Body of pancreas (tissue), 4 donors: ENCODE results near the gene SFPQ.
"Not testable (repeated sequence)": the region's sequence is repeated elsewhere in the genome, so short reads cannot be mapped to it uniquely, and the experiment has no call there.

Experiments
- CTCF ChIP-seq, 7 experiments: fragments of 450-650 bp in 4 of 7; fragments of 200-600 bp in 3 of 7; sonication (generic) in 3 of 7; IDR thresholded peaks; one replicate each; pipeline ENCODE4 v1.5.1; 2016 to 2019; ENCODE audit warnings: antibody characterized with exemption in 7 of 7
- POLR2A ChIP-seq, 3 donors: fragments of 450-650 bp; IDR thresholded peaks; one replicate each; pipeline ENCODE4 v1.6.1; 2016; ENCODE audit warnings: antibody characterized with exemption in 3 of 3, mild to moderate bottlenecking in 2 of 3

DNA sequence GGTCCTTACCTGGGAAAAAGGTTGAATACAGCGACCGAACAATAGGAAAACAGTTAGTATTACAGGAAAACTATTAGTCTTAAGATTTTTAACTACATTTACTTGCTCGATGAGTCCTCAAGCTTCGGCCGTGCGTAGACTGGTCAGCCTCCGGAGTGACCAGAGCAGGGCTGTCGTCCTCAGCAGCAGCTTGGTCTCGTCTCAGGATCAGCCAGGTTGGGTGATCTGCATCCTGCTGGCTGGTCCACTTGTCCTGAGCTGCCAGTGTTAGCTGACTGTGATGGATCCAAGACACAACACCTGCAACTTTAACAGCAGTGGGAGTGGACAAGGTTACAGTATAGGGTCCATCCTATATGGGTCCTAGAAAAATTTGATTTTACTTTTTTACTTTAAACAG, 50.2 kb downstream of the SFPQ start:
- TF ChIP-seq CTCF, POLR2A (IDR thresholded peaks at IDR 0.05): not testable (repeated sequence)
